UCSD-AML1 (cell line): ENCODE results near the gene GTPBP3.

ENCODE experiments used
- DNase-seq: peaks from one replicate; lab custom pipeline; 2025; ENCODE audit not compliant: unreplicated experiment; lab: John Stamatoyannopoulos, UW

GTPBP3 gene

GRCh38 chr19:17380426-17381138 lies 43.2 kb downstream of the GTPBP3 start:
- DNase-seq, result no peak

GRCh38 chr19:17385878-17386611 lies 48.7 kb downstream of the GTPBP3 start:
- peak; percentile 74 for DNase-seq

GRCh38 chr19:17389288-17389687 lies 51.9 kb downstream of the GTPBP3 start:
- no peak for DNase-seq

- DNase-seq, result peak; percentile 44
Measured at GRCh38 chr19:17389957-17390664, 52.8 kb downstream of the GTPBP3 start.

- DNase-seq, result peak; percentile 95
Measured at GRCh38 chr19:17390665-17391370, 53.5 kb downstream of the GTPBP3 start.

- DNase-seq, result peak; percentile 52
Measured at GRCh38 chr19:17391371-17392151, 54.2 kb downstream of the GTPBP3 start.
